PC-3 (cell line): Measurements from ENCODE around the gene CYP26C1. TPM values are rescaled to one million over a fixed set of nuclear protein-coding genes. Genes with fewer than 3 reads are reported as not detected.

Experiments
- ATAC-seq: fragments of 200-7000 bp; cut with Tn5 transposase; 2 replicates; pipeline ENCODE4 v1.9.1; 2020; ENCODE audit warnings: mild to moderate bottlenecking, moderate library complexity
- BruUV-seq: library from RNA; stranded (reverse); fragments of 400-500 nt; replicated peaks from 2 replicates; lab custom pipeline; 2021; lab: Mats Ljungman, UMichigan
- CTCF ChIA-PET: fragments of 300-600 bp; sonication (Branson Sonifier 250); formaldehyde crosslinking; loops from one replicate; lab custom pipeline; 2022; ENCODE audit warnings: antibody characterized with exemption; lab: Charles Lee
- POLR2A ChIA-PET: fragments of 300-600 bp; sonication (Branson Sonifier 250); formaldehyde crosslinking; loops from one replicate; lab custom pipeline; 2022; ENCODE audit warnings: antibody characterized with exemption; ENCODE audit not compliant: unreplicated experiment; lab: Charles Lee
- DNase-seq: peaks from one replicate; pipeline ENCODE4 v3.0.0-alpha.2; 2015
- H2AFZ ChIP-seq: fragments of 300-600 bp; sonication (generic); 2 replicates; pipeline ENCODE4 v1.6.0; 2016; ENCODE audit warnings: antibody characterized with exemption, low read length
- H3F3A ChIP-seq: fragments of 300-600 bp; sonication (generic); one replicate; pipeline ENCODE4 v1.6.0; 2017; ENCODE audit warnings: antibody characterized with exemption, low read length, control low read depth, mild to moderate bottlenecking; ENCODE audit not compliant: unreplicated experiment
- H3K27ac ChIP-seq: fragments of 300-600 bp; sonication (generic); 2 replicates; pipeline ENCODE4 v1.5.1; 2016; ENCODE audit warnings: mild to moderate bottlenecking, low read length
- H3K27me3 ChIP-seq: fragments of 300-600 bp; sonication (generic); 2 replicates; pipeline ENCODE4 v1.6.1; 2016; ENCODE audit warnings: low read length, mixed read lengths
- H3K36me3 ChIP-seq: fragments of 300-600 bp; sonication (generic); 2 replicates; pipeline ENCODE4 v1.6.1; 2016; ENCODE audit warnings: low read depth, mixed run types, low read length, mixed read lengths
- H3K4me1 ChIP-seq: fragments of 300-600 bp; sonication (generic); 2 replicates; pipeline ENCODE4 v1.5.1; 2016; ENCODE audit warnings: low read length; ENCODE audit not compliant: insufficient read depth
- H3K4me2 ChIP-seq: fragments of 300-600 bp; sonication (generic); 2 replicates; pipeline ENCODE4 v1.6.0; 2016; ENCODE audit warnings: low read length
- H3K4me3 ChIP-seq: fragments of 300-600 bp; sonication (generic); 2 replicates; pipeline ENCODE4 v1.5.1; 2016; ENCODE audit warnings: mild to moderate bottlenecking, low read length, mixed read lengths
- H3K79me2 ChIP-seq: fragments of 300-600 bp; sonication (generic); 2 replicates; pipeline ENCODE4 v1.6.1; 2017; ENCODE audit warnings: low read length, mixed read lengths
- H3K9ac ChIP-seq: fragments of 300-600 bp; sonication (generic); 2 replicates; pipeline ENCODE4 v1.6.0; 2016; ENCODE audit warnings: mild to moderate bottlenecking, low read length
- H3K9me2 ChIP-seq: fragments of 300-600 bp; sonication (generic); replicated peaks from 2 replicates; pipeline ENCODE4 v1.6.1; 2016; ENCODE audit warnings: mixed run types, low read length, mixed read lengths
- H3K9me3 ChIP-seq: fragments of 300-600 bp; sonication (generic); 2 replicates; pipeline ENCODE4 v1.6.1; 2016; ENCODE audit warnings: low read length, mixed read lengths
- H4K20me1 ChIP-seq: fragments of 300-600 bp; sonication (generic); 2 replicates; pipeline ENCODE4 v1.6.1; 2016; ENCODE audit warnings: low read length, mixed read lengths
- EZH2 ChIP-seq: fragments of 300-600 bp; sonication (generic); IDR thresholded peaks from one replicate; pipeline ENCODE4 v1.6.1; 2017; ENCODE audit warnings: antibody characterized with exemption, mild to moderate bottlenecking, low read length; ENCODE audit not compliant: unreplicated experiment
- EZH2phosphoT487 ChIP-seq: fragments of 300-600 bp; sonication (generic); IDR thresholded peaks from 2 replicates; pipeline ENCODE4 v1.6.1; 2018; ENCODE audit warnings: mild to moderate bottlenecking, antibody characterized with exemption, low read length, borderline replicate concordance
- intact Hi-C: fragments of 100-400 bp; cut with micrococcal nuclease; formaldehyde crosslinking; loops from 2 replicates; pipeline ENCODE4 v1.9.0; 2023
- total RNA-seq: library from RNA; depleted of rRNA; stranded (reverse); fragments of >200 nt; gene quantifications from 2 replicates; pipeline ENCODE4 v1.2.3, GENCODE V29; 2014
- TF ChIP-seq, protein P1 (sequence below): fragments of 300-600 bp; sonication (generic); conservative IDR thresholded peaks from 2 replicates; pipeline ENCODE4 v1.5.1; 2017; ENCODE audit warnings: antibody characterized with exemption, low read depth, mild to moderate bottlenecking, low read length

The CYP26C1 gene
- total RNA-seq, 1 experiment from 2014 or later, result not detected

DNA sequence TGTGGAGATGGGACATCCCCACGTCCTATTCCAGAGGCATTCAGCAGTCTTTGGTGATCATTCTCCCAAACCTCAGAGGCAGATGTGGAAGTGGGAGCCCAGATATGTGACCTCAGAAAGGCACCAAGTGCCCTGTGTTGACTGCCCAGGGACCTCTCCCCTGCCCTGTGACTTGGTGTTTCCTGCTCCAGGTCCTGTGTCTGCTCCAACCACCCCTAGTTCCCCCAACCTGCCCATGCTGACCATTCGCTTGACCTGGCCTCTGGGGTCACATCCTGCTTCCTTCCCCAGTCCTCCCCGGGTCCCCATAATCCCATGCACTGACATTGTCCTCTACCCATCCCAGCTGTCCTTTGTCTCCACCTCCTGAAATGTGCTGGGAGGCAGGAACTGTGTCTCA lies 20.7 kb downstream of the CYP26C1 start:
- no peak for ATAC-seq
- H3K4me1 ChIP-seq, result no peaks in the 10 kb centered on the region
- ChIA-PET POLR2A (no interaction called here), CTCF (interaction anchor here (0.6 kb wide), 1 partner anchor 120 kb away, joined by 3 read pairs; no protein-coding TSS in a partner anchor)
- DNase-seq, result no peak
- H2AFZ ChIP-seq, result no peak overlapping the region
- H3K27me3 ChIP-seq, result no peaks in the 10 kb centered on the region
- H3K9ac ChIP-seq, result no peak overlapping the region
- no TSS peak for BruUV-seq
- H3K36me3 ChIP-seq, result no peaks in the 10 kb centered on the region
- no peak for TF ChIP-seq EZH2
- TF ChIP-seq, protein P1, sequence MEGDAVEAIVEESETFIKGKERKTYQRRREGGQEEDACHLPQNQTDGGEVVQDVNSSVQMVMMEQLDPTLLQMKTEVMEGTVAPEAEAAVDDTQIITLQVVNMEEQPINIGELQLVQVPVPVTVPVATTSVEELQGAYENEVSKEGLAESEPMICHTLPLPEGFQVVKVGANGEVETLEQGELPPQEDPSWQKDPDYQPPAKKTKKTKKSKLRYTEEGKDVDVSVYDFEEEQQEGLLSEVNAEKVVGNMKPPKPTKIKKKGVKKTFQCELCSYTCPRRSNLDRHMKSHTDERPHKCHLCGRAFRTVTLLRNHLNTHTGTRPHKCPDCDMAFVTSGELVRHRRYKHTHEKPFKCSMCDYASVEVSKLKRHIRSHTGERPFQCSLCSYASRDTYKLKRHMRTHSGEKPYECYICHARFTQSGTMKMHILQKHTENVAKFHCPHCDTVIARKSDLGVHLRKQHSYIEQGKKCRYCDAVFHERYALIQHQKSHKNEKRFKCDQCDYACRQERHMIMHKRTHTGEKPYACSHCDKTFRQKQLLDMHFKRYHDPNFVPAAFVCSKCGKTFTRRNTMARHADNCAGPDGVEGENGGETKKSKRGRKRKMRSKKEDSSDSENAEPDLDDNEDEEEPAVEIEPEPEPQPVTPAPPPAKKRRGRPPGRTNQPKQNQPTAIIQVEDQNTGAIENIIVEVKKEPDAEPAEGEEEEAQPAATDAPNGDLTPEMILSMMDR, result no peak
- no peak for TF ChIP-seq EZH2phosphoT487
- intact Hi-C loops, result no loop called here
- no peaks in the 10 kb centered on the region for H3K9me2 ChIP-seq
- H3K4me2 ChIP-seq, result no peak overlapping the region
- H3F3A ChIP-seq, result no peaks in the 10 kb centered on the region
- H3K9me3 ChIP-seq, result no peaks in the 10 kb centered on the region
- no peaks in the 10 kb centered on the region for H4K20me1 ChIP-seq
- no peak overlapping the region for H3K4me3 ChIP-seq
- H3K79me2 ChIP-seq, result no peaks in the 10 kb centered on the region
- H3K27ac ChIP-seq, result no peak overlapping the region

DNA sequence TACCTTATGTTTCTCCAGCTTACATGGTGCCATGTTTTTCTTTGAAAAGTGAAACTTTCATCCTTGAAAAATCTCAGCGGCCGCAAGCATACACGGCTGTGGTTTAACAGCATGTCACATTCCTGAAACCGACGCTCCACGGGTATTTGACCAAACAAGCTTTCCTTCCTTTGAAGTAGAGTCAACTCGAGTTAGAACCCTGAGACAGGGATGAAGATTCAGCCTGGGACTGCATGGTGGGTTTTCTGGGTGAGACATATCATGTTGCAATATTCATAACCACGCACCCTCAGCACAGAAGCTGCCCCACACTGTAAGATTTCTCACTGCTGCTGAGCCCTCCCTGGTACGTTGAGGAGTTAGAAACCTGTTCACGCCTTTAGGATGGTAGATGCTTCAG lies 21.2 kb downstream of the CYP26C1 start:
- ChIA-PET POLR2A (no interaction called here), CTCF (interaction anchor here (0.6 kb wide), 1 partner anchor 119 kb away, joined by 3 read pairs; no protein-coding TSS in a partner anchor)
- Histone ChIP-seq H3K27ac (no peak overlapping the region), H3K4me1 (no peaks in the 10 kb centered on the region), H3K27me3 (no peaks in the 10 kb centered on the region), H3K79me2 (no peaks in the 10 kb centered on the region), H2AFZ (no peak overlapping the region), H3K9ac (no peak overlapping the region), H3K9me3 (no peaks in the 10 kb centered on the region), H4K20me1 (no peaks in the 10 kb centered on the region), H3K9me2 (no peaks in the 10 kb centered on the region), H3F3A (no peaks in the 10 kb centered on the region), H3K4me3 (no peak overlapping the region), H3K4me2 (no peak overlapping the region), H3K36me3 (no peaks in the 10 kb centered on the region)
- BruUV-seq, result no TSS peak
- DNase-seq, result no peak
- TF ChIP-seq EZH2phosphoT487, result no peak
- no peak for TF ChIP-seq EZH2
- TF ChIP-seq, protein P1, result no peak
- ATAC-seq, result no peak
- intact Hi-C loops, result no loop called here

DNA sequence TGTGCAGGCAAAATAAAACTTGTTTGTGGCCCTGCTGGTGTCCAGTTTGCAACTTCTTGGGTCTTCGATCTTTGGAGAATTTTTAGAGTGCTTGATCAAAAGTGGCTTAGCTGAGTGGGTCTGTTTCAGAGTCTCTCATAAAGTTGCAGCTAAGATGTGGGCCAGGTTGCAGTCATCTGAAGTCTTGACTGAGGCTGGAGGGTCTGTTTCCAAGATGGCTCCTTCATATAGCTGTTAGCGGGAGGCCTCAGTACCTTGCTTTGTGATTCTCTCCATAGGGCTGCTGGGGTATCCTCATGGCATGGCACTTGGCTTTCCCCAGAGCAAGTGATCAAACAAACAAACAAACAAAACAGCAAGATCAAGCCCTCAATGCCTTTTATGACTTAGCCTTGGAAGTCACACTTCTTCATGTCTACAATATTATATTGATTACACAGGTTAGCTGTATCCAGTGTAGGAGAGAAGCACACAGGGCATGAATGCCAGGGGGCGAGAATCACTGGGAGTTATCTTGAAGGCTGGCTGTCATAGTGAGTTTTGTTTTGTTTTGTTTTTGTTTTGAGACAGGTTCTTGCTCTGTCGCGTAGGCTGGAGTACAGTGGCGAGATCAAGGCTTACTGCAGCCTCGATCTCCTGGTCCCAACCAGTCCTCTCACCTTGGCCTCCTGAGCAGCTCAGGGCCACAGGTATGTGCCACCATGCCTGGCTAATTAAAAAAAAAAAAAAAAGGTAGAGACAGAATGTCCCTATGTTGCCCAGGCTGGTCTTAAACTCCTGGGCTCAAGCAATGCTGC lies 23.3 kb downstream of the CYP26C1 start:
- H3K9me2 ChIP-seq, result no peaks in the 10 kb centered on the region
- H3K79me2 ChIP-seq, result no peaks in the 10 kb centered on the region
- H3K4me1 ChIP-seq, result no peaks in the 10 kb centered on the region
- no TSS peak for BruUV-seq
- H3K27me3 ChIP-seq, result no peaks in the 10 kb centered on the region
- H4K20me1 ChIP-seq, result no peaks in the 10 kb centered on the region
- H2AFZ ChIP-seq, result no peak overlapping the region
- intact Hi-C loops, result no loop called here
- no peaks in the 10 kb centered on the region for H3K9me3 ChIP-seq
- ChIA-PET POLR2A (no interaction called here), CTCF (no interaction called here)
- no peak overlapping the region for H3K4me2 ChIP-seq
- no peak overlapping the region for H3K27ac ChIP-seq
- H3K36me3 ChIP-seq, result no peaks in the 10 kb centered on the region
- ATAC-seq (no peak), DNase-seq (no peak)
- no peak overlapping the region for H3K4me3 ChIP-seq
- no peak overlapping the region for H3K9ac ChIP-seq
- TF ChIP-seq EZH2 (no peak), EZH2phosphoT487 (no peak)
- TF ChIP-seq, protein P1, result no peak
- H3F3A ChIP-seq, result no peaks in the 10 kb centered on the region
